SK-N-SH treated with all-trans-retinoic acid at 6 μM for 48 hours (cell line): ENCODE results near the gene NHLRC2.

ENCODE experiments used
- ATAC-seq: fragments of 200-7000 bp; cut with Tn5 transposase; 3 replicates; pipeline ENCODE4 v1.9.1; 2020; ENCODE audit warnings: mild to moderate bottlenecking, moderate library complexity
- ARNTL ChIP-seq: fragments of 450-650 bp; formaldehyde crosslinking; IDR thresholded peaks from 2 replicates; pipeline ENCODE4 v1.5.0; 2020; ENCODE audit warnings: low read depth, mild to moderate bottlenecking, moderate library complexity, borderline replicate concordance
- BACH2 ChIP-seq: fragments of 250-450 bp; sonication (Bioruptor Pico); IDR thresholded peaks from 2 replicates; pipeline ENCODE4 v1.9.0; 2021; ENCODE audit warnings: mild to moderate bottlenecking, borderline replicate concordance
- CSDC2 ChIP-seq: fragments of 250-450 bp; sonication (Bioruptor Pico); IDR thresholded peaks from 2 replicates; pipeline ENCODE4 v1.5.0; 2020; ENCODE audit warnings: mild to moderate bottlenecking, moderate library complexity
- ESRRG ChIP-seq: fragments of 250-450 bp; sonication (Bioruptor Pico); IDR thresholded peaks from 2 replicates; pipeline ENCODE4 v1.6.1; 2021; ENCODE audit warnings: mild to moderate bottlenecking
- GLIS3 ChIP-seq: fragments of 250-450 bp; sonication (Bioruptor Pico); IDR thresholded peaks from 2 replicates; pipeline ENCODE4 v1.5.0; 2020; ENCODE audit warnings: mild to moderate bottlenecking, moderate library complexity
- ISL1 ChIP-seq: fragments of 250-450 bp; sonication (Bioruptor Pico); IDR thresholded peaks from 2 replicates; pipeline ENCODE4 v2.1.2; 2022; ENCODE audit warnings: mild to moderate bottlenecking, moderate library complexity
- POU6F1 ChIP-seq: fragments of 250-450 bp; sonication (Bioruptor Pico); IDR thresholded peaks from 2 replicates; pipeline ENCODE4 v1.8.0; 2021; ENCODE audit warnings: low read depth, mild to moderate bottlenecking, moderate library complexity, borderline replicate concordance
- PPARA ChIP-seq: fragments of 250-450 bp; sonication (Bioruptor Pico); IDR thresholded peaks from 2 replicates; pipeline ENCODE4 v1.5.0; 2020; ENCODE audit warnings: mild to moderate bottlenecking, borderline replicate concordance
- RARB ChIP-seq: fragments of 250-450 bp; sonication (Bioruptor Pico); IDR thresholded peaks from 2 replicates; pipeline ENCODE4 v1.8.0; 2021; ENCODE audit warnings: mild to moderate bottlenecking, moderate library complexity
- SNAI2 ChIP-seq: fragments of 250-450 bp; sonication (Bioruptor Pico); IDR thresholded peaks from 2 replicates; pipeline ENCODE4 v1.5.0; 2020; ENCODE audit warnings: mild to moderate bottlenecking, moderate library complexity
- TCF4 ChIP-seq: fragments of 250-450 bp; sonication (Bioruptor Pico); IDR thresholded peaks from 2 replicates; pipeline ENCODE4 v1.8.0; 2021; ENCODE audit warnings: mild to moderate bottlenecking, moderate library complexity, borderline replicate concordance
- TOX ChIP-seq: fragments of 250-450 bp; sonication (Bioruptor Pico); IDR thresholded peaks from 2 replicates; pipeline ENCODE4 v1.8.0; 2021; ENCODE audit warnings: mild to moderate bottlenecking, moderate library complexity, borderline replicate concordance
- TSHZ2 ChIP-seq: fragments of 250-450 bp; sonication (Bioruptor Pico); IDR thresholded peaks from 2 replicates; pipeline ENCODE4 v1.5.0; 2020; ENCODE audit warnings: mild to moderate bottlenecking, moderate library complexity
- ZC3H10 ChIP-seq: fragments of 250-450 bp; sonication (Bioruptor Pico); IDR thresholded peaks from 2 replicates; pipeline ENCODE4 v1.5.1; 2021; ENCODE audit warnings: mild to moderate bottlenecking, moderate library complexity
- ZFP3 ChIP-seq: fragments of 250-450 bp; sonication (Bioruptor Pico); IDR thresholded peaks from 2 replicates; pipeline ENCODE4 v1.5.0; 2020; ENCODE audit warnings: mild to moderate bottlenecking, moderate library complexity
- ZFP30 ChIP-seq: fragments of 450-650 bp; formaldehyde crosslinking; IDR thresholded peaks from 2 replicates; pipeline ENCODE4 v1.5.0; 2022; ENCODE audit warnings: mild to moderate bottlenecking, moderate library complexity
- ZNF565 ChIP-seq: fragments of 450-650 bp; formaldehyde crosslinking; conservative IDR thresholded peaks from 2 replicates; pipeline ENCODE4 v1.5.0; 2020; ENCODE audit warnings: low read depth, mild to moderate bottlenecking, moderate library complexity
- ZNF70 ChIP-seq: fragments of 450-650 bp; formaldehyde crosslinking; IDR thresholded peaks from 2 replicates; pipeline ENCODE4 v1.5.0; 2020; ENCODE audit warnings: mild to moderate bottlenecking, moderate library complexity
- ZNF8 ChIP-seq: fragments of 450-650 bp; formaldehyde crosslinking; IDR thresholded peaks from 2 replicates; pipeline ENCODE4 v1.5.0; 2020; ENCODE audit warnings: mild to moderate bottlenecking, moderate library complexity
- TF ChIP-seq, protein P1 (sequence below): fragments of 250-450 bp; sonication (Bioruptor Pico); IDR thresholded peaks from 2 replicates; pipeline ENCODE4 v1.5.1; 2021; ENCODE audit warnings: mild to moderate bottlenecking, moderate library complexity
- TF ChIP-seq, protein P2 (sequence below): fragments of 250-450 bp; sonication (Bioruptor Pico); IDR thresholded peaks from 2 replicates; pipeline ENCODE4 v1.5.1; 2020; ENCODE audit warnings: low read depth, mild to moderate bottlenecking, moderate library complexity
- TF ChIP-seq, protein P3 (sequence below): fragments of 250-450 bp; sonication (Bioruptor Pico); IDR thresholded peaks from 2 replicates; pipeline ENCODE4 v1.8.0; 2020; ENCODE audit warnings: mild to moderate bottlenecking, moderate library complexity, borderline replicate concordance

The NHLRC2 gene

GRCh38 chr10:113843972-113844485 is 10.4 kb upstream of the NHLRC2 start:
- ATAC-seq = no peak
- TF ChIP-seq ZNF8 (no peak), ZNF70 (CRISPR knock-in tag) (no peak), ZFP30 (no peak), ZFP3 (CRISPR knock-in tag) (no peak), TSHZ2 (no peak), RARB (CRISPR knock-in tag) (no peak), ARNTL (CRISPR knock-in tag) (no peak), SNAI2 (CRISPR knock-in tag) (no peak), TCF4 (no peak), POU6F1 (no peak), ESRRG (CRISPR knock-in tag) (no peak), PPARA (CRISPR knock-in tag) (no peak), GLIS3 (no peak)
- TF ChIP-seq, protein P1, sequence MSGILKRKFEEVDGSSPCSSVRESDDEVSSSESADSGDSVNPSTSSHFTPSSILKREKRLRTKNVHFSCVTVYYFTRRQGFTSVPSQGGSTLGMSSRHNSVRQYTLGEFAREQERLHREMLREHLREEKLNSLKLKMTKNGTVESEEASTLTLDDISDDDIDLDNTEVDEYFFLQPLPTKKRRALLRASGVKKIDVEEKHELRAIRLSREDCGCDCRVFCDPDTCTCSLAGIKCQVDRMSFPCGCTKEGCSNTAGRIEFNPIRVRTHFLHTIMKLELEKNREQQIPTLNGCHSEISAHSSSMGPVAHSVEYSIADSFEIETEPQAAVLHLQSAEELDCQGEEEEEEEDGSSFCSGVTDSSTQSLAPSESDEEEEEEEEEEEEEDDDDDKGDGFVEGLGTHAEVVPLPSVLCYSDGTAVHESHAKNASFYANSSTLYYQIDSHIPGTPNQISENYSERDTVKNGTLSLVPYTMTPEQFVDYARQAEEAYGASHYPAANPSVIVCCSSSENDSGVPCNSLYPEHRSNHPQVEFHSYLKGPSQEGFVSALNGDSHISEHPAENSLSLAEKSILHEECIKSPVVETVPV (CRISPR knock-in tag) = no peak

DNA sequence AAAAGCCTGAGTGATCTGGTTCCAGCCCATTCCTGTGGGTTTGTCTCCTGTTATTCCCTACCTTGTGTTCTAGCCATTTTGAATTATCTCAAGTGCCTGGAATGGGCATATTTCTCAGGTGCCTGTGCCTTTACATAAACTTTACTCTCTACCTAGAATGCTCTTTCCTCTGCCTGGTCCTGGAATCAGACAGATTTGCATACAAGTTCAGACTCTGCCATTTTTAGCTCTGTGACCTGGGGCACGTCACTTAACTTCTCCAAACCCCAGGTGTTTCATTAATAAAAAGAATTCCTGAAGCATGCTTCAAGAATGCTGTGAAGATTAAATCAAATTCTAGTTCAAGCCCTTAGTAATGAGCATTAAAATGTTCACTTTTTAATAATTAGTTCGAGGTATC is 8.4 kb upstream of the NHLRC2 start:
- TF ChIP-seq CSDC2 = no peak
- TF ChIP-seq, protein P1 (CRISPR knock-in tag) = no peak
- TF ChIP-seq, protein P2, sequence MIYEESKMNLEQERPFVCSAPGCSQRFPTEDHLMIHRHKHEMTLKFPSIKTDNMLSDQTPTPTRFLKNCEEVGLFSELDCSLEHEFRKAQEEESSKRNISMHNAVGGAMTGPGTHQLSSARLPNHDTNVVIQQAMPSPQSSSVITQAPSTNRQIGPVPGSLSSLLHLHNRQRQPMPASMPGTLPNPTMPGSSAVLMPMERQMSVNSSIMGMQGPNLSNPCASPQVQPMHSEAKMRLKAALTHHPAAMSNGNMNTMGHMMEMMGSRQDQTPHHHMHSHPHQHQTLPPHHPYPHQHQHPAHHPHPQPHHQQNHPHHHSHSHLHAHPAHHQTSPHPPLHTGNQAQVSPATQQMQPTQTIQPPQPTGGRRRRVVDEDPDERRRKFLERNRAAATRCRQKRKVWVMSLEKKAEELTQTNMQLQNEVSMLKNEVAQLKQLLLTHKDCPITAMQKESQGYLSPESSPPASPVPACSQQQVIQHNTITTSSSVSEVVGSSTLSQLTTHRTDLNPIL (CRISPR knock-in tag) = no peak
- no peak for TF ChIP-seq TCF4
- TF ChIP-seq ZC3H10 (CRISPR knock-in tag) = no peak
- TF ChIP-seq ZNF70 (CRISPR knock-in tag) = no peak
- no peak for TF ChIP-seq ZFP3 (CRISPR knock-in tag)
- TF ChIP-seq ISL1 (CRISPR knock-in tag) = no peak
- TF ChIP-seq RARB (CRISPR knock-in tag) = no peak
- TF ChIP-seq ESRRG (CRISPR knock-in tag) = no peak
- TF ChIP-seq TOX = no peak
- TF ChIP-seq BACH2 (CRISPR knock-in tag) = no peak
- no peak for TF ChIP-seq PPARA (CRISPR knock-in tag)
- no peak for TF ChIP-seq ZFP30

GRCh38 chr10:113849140-113849803 is 5.2 kb upstream of the NHLRC2 start:
- no peak for ATAC-seq
- TF ChIP-seq ZC3H10 (CRISPR knock-in tag) (no peak), ARNTL (CRISPR knock-in tag) (no peak), CSDC2 (no peak), ZNF8 (no peak), POU6F1 (no peak), SNAI2 (CRISPR knock-in tag) (no peak), GLIS3 (no peak), ZNF70 (CRISPR knock-in tag) (no peak), TCF4 (no peak), RARB (CRISPR knock-in tag) (no peak), ISL1 (CRISPR knock-in tag) (no peak), ESRRG (CRISPR knock-in tag) (no peak), PPARA (CRISPR knock-in tag) (no peak), ZNF565 (CRISPR knock-in tag) (no peak)
- TF ChIP-seq, protein P1 (CRISPR knock-in tag) = no peak
- TF ChIP-seq, protein P3, sequence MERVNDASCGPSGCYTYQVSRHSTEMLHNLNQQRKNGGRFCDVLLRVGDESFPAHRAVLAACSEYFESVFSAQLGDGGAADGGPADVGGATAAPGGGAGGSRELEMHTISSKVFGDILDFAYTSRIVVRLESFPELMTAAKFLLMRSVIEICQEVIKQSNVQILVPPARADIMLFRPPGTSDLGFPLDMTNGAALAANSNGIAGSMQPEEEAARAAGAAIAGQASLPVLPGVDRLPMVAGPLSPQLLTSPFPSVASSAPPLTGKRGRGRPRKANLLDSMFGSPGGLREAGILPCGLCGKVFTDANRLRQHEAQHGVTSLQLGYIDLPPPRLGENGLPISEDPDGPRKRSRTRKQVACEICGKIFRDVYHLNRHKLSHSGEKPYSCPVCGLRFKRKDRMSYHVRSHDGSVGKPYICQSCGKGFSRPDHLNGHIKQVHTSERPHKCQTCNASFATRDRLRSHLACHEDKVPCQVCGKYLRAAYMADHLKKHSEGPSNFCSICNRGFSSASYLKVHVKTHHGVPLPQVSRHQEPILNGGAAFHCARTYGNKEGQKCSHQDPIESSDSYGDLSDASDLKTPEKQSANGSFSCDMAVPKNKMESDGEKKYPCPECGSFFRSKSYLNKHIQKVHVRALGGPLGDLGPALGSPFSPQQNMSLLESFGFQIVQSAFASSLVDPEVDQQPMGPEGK (CRISPR knock-in tag) = no peak

More for the DNA sequence above, 8.4 kb upstream of the NHLRC2 start:
- ATAC-seq = no peak
